ENCODE results near the gene CENPI. TPM values are rescaled to one million over a fixed set of nuclear protein-coding genes. Genes with fewer than 3 reads are reported as not detected.

CENPI gene
- polyA plus RNA-seq, 3 donors: 7.9 to 8.5 (median 8.4) TPM

Other genes starting within 250 kb of the CENPI start
- under 1 TPM; 0.50 to 0.71 (median 0.65) TPM for gene NOX1, start 223.8 kb upstream of the CENPI start, polyA plus RNA-seq (ENCODE audit: insufficient read length in 3 of 3)
- under 1 TPM; 0.37 to 0.61 (median 0.38) TPM for gene XKRX, start 169.3 kb upstream of the CENPI start, polyA plus RNA-seq (ENCODE audit: insufficient read length in 3 of 3)
- gene ARL13A, start 128.5 kb upstream of the CENPI start, polyA plus RNA-seq (ENCODE audit: insufficient read length in 3 of 3): under 1 TPM; 0.17 to 0.42 (median 0.33) TPM
- 10 to 100 TPM; 10.4 to 15.4 (median 12.3) TPM for gene TRMT2B, start 46.1 kb upstream of the CENPI start, polyA plus RNA-seq (ENCODE audit: insufficient read length in 3 of 3)
- 1 to 10 TPM; 6.5 to 8.1 (median 6.6) TPM for gene TMEM35A, start 19.3 kb upstream of the CENPI start, polyA plus RNA-seq (ENCODE audit: insufficient read length in 3 of 3)
- 1 to 10 TPM; 1.7 to 2.3 (median 2.0) TPM for gene DRP2, start 121.6 kb downstream of the CENPI start, polyA plus RNA-seq (ENCODE audit: insufficient read length in 3 of 3)
- under 1 TPM; 0.31 to 0.50 (median 0.40) TPM for gene TAF7L, start 193.1 kb downstream of the CENPI start, polyA plus RNA-seq (ENCODE audit: insufficient read length in 3 of 3)

All from renal pelvis (tissue), 3 donors.